GOT3 (cell line): Measurements from ENCODE around the gene CREBBP.
"Not testable (repeated sequence)": the region's sequence is repeated elsewhere in the genome, so short reads cannot be mapped to it uniquely, and the experiment has no call there.

Experiments used
- DNase-seq: peaks from one replicate; lab custom pipeline; 2025; ENCODE audit warnings: mixed read lengths; lab: John Stamatoyannopoulos, UW

Gene CREBBP

DNA sequence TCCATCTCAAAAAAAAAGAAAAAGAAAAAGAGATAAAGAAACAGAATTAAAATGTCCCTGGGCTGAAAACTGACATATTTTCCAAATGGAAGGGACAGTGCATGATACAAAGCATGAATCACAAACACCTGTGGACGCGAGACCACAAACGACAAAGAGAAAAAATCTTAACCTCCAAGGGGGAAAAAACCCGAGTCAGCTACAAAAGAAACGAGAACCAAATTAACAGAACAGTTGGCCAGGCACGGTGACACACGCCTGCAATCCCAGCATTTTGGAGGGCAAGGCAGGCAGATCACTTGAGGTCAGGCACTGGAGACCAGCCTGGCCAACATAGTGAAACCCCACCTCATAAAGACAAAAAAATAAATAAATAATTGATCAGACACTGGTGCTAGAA is 165.1 kb downstream of the CREBBP start:
- no peak for DNase-seq

DNA sequence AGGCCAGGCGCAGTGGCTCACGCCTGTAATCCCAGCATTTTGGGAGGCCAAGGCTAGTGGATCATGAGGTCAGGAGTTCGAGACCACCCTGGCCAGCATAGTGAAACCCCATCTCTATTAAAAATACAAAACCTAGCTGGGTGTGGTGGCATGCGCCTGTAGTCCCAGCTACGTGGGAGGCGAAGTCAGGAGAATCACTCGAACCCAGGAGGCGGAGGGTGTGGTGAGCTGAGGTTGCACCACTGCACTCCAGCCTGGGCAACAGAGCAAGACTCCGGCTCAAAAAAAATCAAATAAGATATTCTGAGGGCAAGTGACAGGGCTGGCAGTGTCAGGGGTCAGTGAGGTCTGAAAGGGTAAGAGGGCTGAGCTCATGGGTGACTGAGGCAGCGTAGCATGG is 166.1 kb downstream of the CREBBP start:
- DNase-seq = not testable (repeated sequence)

- DNase-seq = no peak
Observed at GRCh38 chr16:3713587-3714242, 166.8 kb downstream of the CREBBP start.

DNA sequence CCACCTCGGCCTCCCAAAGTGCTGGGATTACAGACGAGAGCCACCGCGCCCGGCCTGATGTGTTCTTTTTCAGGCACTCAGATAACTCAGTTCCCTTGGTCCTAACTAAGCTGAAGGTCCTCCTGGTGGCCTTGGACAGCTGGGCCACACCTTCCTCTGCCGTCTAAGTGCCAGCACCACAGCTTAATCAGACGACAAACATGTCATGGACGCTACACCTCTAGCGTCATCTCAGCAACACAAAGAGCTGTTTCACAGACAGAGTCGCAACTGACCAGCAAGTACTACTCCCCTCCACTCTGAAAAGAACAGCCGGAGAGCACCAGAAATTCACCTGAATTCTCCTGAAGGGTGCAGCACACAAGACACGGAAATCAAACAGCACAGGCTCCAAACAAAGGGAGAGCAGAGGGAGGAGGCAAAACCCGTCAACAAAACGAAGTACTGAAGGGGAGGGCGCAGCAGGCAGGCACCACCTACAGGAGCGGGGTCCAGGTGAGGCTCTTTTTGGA is 167.6 kb downstream of the CREBBP start:
- no peak for DNase-seq

GRCh38 chr16:3706253-3707012 is 174.1 kb downstream of the CREBBP start:
- no peak for DNase-seq

DNA sequence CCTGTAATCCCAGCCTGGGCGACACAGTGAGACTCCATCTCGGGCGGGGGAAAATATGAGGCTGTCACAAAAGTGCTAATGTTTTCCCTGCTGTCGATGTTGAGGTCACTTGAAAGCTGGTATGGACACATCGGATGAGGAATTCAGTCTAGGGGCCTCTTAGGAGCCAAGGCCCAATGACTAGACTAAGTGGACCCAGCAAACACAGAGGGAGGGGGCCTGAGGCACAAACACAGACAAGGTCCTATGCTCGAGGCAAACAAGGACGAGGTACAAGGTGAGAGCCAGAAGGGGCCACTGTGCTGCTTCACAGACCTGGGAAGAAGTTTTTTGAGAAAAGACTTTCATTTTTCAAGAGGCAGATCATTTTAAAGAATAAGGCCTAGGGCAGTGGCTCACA is 178.4 kb downstream of the CREBBP start:
- DNase-seq = no peak

DNA sequence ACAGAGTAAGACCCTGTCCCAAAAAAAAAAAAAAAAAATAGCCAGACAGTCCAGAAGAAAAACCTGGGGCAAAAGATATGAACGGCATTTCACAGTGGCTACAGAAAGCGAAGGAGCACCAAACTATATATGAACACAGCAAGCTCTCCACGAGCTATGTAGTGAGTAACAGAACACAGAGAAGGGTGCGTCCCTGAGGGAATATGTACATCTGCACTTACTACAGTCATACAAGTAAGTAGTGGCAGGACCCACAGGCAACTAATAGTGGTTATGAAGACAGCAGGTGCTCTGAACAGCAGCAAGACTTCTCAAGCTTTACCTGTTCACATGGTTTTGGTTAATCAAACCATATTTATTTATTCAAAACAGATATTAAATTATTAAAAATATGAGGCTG is 179.0 kb downstream of the CREBBP start:
- no peak for DNase-seq

DNA sequence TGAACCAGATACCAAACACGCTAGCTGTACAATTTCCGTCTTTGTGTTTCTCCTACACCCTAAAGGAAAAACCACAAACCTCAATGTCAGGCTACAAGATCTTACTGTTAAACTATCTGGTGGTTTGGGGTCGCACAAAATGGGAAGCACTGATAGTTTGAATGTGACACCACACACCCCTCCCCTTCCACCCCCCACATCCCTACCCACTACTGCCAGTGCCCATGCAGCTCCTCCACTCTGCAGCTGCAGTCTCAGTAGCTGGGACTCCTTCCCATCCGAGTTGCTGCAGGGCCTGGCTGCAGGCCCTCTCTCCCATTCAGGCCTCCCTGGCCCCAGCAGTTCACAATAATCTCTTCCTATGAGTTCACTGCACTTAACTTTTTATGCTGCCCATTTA is 181.6 kb downstream of the CREBBP start:
- DNase-seq = no peak

DNA sequence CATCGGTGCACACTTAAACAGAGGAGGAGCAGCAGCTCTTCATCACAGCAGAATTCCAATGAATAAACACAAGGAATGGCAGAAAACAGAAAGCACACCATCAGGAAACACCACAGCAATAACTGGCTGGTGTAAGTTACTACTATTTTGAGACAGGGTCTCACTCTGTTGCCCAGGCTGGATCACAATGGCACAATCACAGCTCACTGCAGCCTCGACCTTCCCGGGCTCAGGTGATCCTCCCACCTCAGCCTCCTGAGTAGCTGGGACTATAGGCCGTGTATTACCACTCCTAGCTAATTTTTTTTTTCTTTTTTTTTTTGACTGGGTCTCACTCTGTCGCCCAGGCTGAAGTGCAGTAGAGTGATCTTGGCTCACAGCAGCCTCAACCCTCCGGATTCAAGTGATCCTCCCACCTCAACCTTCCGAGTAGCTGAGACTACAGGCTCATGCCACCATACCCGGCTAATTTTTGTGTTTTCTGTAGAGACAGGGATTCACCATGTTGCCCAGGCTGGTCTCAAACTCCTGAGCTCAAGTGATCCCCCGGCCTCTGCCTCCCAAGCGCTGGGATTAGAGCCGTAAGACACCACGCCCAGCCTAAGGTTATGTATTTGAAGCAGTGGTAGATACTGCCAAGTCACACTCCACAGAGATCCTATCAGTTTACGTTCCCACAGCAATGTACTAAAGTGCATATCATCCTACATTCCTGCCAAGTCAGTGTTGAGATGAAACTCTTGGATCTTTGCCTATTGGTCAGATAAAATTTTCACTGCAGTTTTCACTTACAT is 183.9 kb downstream of the CREBBP start:
- no peak for DNase-seq

GRCh38 chr16:3695610-3696369 is 184.7 kb downstream of the CREBBP start:
- no peak for DNase-seq

- DNase-seq = no peak
Observed at GRCh38 chr16:3694051-3694450, 186.5 kb downstream of the CREBBP start.

DNA sequence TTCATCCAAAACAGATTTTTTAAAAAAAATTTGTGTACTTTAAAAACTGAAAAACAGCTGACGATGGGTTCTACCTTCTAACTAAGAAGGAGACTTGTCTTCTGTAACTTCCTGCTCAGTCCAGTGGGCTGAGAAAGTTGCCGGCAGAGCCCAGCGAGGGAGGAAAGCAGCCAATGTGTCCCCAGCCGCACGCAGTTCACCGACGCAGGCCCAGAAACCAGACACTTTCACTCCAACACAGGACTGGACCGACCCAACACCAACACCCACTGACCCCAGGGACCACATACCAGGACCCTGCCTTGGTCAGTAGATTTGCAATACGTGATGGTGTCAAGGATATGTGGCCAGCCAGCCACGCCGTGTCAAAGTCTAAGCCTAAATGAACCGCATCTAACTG is 188.8 kb downstream of the CREBBP start:
- no peak for DNase-seq

DNA sequence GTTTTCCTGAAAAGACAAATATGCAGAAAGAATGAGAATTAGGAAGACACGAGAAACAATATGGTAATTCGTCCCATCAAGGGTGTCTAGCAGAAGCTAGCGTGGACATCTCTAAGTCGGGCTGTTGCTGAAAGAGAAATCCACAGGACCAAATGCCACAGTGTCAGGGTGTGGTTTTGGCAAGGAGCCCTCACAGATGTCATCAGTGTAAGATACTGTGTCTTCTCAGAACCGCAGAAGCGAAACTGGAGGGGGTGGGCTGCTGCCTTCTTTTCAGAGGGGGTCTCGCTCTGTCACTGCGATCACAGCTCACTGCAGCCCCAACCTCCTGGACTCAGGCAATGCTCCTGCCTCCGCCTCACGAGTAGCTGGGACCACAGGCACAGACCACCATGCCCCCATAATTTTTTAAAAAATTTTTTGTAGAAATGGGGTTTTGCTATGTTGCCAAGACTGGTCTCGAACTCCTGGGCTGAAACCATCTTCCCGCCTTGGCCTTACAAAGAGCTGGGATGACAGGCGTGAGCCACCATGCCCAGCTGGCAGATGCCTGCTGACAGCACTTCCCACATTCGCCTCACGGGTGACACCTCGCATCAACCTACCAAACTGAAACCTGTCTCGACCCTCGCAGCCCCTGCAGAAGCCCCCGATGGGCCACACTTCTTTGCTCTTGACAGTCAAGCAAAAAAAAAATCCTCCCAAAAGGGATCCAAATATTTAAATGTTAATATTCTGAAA is 189.4 kb downstream of the CREBBP start:
- no peak for DNase-seq

- DNase-seq = peak; percentile 73
Observed at GRCh38 chr16:3690470-3690928, 190.0 kb downstream of the CREBBP start.

DNA sequence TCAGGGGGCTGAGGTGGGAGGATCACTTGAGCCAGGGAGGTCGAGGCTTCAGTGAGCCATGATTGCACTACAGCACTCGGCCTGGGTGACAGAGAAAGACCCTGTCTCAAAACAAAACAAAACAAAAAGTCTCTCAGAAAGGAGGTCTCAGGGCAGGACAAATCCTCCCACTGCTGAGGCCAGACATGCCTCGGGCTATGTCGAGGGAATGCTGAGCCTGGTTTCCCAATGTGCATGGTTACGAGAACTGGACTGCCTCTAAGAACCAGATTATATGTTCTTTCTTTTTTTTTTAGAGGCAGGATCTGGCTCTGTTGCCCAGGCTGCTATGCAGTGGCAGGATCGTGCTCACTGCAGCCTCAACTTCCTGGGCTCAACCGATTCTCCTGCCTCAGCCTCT is 190.8 kb downstream of the CREBBP start:
- no peak for DNase-seq

- DNase-seq = no peak
Observed at GRCh38 chr16:3687792-3688191, 192.7 kb downstream of the CREBBP start.

DNA sequence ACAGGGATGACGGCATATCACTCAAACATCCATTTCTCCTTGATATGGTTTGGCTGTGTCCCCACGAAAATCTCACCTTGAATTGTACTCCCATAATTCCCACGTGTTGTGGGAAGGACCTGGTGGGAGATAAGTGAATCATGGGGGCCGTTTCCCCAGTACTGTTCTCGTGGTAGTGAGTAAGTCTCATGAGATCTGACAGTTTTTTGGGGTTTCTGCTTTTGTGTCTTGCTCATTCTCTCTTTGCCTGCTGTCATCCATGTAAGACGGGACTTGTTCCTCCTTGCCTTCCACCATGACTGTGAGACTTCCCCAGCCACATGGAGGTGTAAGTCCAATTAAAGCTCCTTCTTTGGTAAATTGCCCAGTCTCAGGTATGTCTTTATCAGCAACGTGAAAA is 193.5 kb downstream of the CREBBP start:
- DNase-seq = no peak

DNA sequence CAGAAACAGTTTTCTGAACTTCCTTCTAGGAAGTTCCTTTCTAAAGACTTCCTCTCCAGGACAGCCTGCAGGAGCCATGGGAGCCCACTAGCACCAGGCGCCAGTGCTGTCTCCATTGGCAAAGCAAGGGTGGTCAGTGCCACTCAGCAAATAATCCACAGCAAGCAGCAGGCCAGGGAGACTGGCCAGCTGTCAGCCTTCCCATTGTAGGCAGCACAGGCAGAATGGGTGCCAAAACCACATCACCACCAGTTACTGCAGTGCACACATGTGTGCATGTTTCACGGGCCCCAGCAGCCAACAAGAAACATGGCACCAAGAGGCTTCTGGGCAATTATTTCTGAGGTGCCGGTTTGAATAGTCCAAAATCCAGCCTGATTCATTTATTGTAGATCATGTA is 199.3 kb downstream of the CREBBP start:
- no peak for DNase-seq

DNA sequence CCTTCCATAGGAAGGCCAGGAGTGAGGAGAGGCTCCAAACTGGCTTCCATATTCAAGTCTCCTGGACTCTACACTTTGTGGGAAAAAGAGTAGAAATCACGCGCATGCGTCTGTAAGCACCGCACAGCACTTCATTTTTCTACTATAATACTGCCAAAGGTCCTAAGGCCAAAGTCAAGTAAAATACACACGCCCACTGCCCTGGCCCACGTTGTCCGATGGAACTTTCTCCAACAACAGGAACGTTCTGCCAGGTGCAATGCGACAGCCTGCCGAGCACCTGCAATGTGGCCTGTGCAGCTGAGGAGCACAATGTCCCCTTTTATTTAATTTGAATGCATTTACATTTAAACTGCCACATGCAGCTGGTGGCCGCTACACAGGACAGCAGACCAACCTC is 202.5 kb downstream of the CREBBP start:
- DNase-seq = no peak

- DNase-seq = no peak
Observed at GRCh38 chr16:3675601-3676130, 204.8 kb downstream of the CREBBP start.
